Activated effector memory CD4-positive, alpha-beta T cell treated with Interleukin-2 at 50 U/mL for 16 hours (primary cell): ENCODE results near the gene SAE1.
A peak's percentile ranks its signal among the peaks of the same experiment; 100 is the strongest.
"Not testable (repeated sequence)": the region's sequence is repeated elsewhere in the genome, so short reads cannot be mapped to it uniquely, and the experiment has no call there.

ENCODE experiments used
- DNase-seq: peaks from one replicate; pipeline ENCODE4 v3.0.0-alpha.2; 2020

SAE1 gene

DNA sequence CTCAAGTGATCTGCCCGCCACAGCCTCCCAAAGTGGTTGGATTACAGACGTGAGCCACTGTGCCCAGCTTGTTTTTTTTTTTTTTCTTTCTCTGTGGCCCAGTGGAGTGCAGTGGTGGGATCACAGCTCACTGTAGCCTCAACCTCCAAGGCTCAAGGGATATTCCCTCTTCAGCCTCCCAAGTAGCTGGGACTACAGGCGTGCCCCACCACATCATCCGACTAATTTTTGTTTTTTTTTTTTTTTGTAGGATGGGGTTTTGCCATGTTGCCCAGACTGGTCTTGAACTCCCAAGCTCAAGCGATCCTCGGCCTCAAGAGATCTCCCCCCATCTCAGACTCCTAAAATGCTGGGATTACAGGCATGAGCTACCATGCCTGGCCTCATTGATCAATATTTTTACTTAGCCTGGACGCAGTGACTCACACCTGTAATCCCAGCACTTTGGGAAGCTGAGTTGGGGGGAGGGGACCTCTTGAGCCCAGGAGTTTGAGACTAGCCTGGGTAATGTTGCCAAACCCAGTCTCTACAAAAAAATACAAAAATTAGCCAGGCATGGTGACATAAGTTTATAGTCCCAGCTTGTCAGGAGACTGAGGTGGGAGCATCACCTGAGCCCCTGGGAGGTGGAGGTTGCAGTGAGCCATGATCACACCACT is 1.7 kb downstream of the SAE1 start:
- no peak for DNase-seq

DNA sequence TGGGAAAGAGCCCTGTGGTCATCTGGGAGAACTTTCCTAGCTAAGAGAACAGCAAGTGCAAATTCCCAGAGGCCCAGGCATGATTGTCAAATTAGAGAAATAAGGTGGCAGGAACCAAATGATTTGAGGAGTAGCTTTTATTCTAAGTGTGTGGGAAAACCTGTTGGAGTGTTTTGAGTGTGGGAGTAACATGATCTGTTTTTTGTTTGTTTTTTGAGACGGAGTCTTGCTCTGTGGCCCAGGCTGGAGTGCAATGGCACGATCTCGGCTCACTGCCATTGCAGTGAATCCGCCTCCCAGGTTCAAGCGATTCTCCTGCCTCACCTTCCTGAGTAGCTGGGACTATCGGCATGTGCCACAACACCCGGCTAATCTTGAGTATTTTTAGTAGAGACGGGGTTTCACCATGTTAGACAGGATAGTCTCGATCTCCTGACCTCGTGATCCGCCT is 2.4 kb downstream of the SAE1 start:
- no peak for DNase-seq

DNA sequence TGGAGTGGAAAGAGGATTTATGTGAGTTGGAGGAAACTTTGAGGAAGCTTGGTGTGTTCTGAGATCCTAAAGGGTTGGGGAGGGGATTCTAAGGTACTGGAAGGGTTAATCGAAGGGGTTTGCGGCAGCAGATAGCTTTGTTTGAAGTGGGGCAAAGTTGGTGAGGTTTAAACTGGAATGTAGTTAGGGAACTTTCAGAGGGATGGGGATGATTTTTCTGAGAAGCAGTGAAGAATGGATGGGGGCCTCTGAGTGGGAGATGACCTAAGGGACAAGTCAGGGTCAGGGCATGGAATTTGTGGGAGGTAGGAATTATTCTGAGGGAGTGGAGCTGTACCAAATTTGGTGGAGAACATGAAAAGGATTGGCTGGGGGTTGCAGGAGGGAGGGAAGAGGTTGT is 3.9 kb downstream of the SAE1 start:
- no peak for DNase-seq

DNA sequence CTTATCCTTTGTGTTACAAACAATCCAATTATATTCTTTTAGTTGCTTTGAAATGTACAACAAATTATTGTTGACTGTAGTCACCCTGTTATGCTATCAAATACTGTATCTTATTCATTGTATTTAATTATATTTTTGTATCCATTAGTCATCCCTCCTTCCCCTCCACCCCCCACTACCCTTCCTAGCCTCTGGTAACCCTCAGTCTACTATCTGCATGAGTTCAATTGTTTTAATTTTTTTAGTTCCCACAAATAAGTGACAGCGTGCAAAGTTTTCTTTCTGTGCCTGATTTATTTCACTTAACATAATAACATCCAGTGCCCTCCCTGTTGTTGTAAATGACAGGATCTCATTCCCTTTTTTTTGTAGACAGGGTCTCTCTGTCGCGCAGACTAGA is 4.5 kb downstream of the SAE1 start:
- DNase-seq, result no peak

DNA sequence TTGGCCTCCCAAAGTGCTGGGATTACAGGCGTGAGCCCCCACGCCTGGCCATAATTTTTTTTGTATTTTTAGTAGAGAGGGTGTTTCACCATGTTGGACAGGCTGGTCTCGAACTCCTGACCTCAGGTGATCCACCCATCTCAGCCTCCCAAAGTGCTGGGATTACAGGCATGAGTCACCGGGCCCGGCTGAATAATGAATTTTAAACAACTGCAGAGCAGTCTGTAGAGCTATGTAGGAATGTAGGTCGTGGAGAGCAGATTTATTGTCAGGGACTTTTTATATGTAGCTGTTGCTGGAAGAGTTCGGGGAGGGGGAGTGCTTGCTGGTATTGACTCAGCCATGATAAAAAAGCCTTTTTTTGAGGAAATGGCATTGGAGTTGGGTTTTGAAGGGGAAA is 10.6 kb downstream of the SAE1 start:
- DNase-seq, result not testable (repeated sequence)

DNA sequence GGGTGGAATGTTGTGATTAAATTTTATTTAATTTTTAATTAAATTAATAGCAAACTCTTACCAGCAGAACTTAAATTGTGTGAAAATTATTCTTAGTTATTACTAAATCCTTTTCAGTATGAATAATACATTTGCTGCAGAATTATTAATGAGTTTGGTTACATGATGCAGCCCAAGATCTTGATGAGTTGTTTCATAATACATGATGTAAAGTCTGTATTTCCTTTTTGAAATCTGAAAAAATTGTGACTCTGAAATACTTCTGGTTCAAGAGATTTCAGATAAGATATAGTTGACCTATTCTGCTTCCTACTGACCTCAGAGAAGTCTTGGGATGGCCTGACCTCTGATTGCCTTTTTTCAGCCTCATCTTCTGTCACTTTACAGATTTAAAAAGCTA is 11.1 kb downstream of the SAE1 start:
- DNase-seq, result no peak

DNA sequence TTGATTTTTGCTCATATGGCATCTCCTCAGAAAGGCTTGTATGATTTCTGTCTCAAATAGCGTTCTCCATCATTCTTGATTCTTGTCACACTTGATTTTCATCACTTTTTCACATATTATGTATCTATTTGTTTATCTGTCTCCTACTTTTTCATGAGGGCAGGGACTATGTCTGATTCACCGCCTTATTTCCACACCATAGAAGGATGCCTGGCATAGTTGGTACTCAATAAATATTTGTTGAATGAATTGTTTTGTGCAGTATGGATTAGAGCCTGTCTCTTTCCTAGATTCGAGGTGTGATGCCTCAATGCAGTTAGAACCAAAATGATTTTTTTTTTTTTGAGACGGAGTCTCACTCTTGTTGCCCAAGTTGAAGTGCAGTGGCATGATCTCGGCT is 12.1 kb downstream of the SAE1 start:
- DNase-seq, result no peak

DNA sequence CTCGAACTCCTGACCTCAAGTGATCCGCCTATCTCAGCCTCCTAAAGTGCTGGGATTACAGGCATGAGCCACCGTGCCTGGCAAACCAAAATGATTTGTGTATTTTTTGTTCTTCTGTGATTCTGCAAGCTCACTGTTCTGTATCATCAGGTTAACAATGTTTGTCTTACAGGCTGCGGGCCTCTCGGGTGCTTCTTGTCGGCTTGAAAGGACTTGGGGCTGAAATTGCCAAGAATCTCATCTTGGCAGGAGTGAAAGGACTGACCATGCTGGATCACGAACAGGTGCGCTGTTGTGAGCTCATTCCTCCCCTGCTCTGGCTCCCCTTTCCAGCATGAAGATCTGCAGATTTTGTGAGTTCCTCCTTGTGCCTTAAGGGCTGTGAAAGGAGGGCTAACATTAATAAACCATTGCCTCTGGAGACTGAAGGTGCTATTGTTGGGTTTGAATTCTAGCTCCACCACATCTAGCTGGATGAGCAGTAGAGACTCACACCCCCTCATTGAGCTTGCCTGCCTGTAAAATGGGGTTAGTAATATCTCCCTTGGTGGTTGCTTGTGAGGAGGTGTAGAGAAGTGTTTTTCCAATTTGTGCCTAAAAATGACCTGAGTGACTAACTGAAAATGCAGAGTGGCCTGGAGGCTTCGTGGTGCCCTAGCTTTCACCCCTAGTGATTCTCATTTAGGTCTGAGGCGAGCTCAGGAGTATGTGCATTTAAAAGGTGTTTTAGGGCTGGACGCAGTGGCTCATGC is 12.9 kb downstream of the SAE1 start:
- DNase-seq, result no peak

DNA sequence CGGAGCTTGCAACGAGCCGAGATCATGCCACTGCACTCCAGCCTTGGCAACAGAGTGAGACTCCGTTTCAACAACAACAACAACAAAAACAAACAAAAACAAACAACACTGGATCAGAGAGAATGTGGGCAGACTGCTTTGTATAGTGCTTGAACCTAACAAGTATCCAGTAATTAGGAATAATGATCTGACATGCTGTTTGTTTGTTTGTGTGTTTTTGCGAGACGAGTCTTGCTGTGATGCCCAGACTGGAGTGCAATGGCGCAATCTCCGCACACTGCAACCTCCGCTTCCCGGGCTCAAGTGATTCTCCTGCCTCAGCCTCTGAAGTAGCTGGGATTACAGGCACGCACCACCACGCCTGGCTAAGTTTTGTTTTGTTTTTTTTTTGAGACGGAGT is 14.0 kb downstream of the SAE1 start:
- no peak for DNase-seq

DNA sequence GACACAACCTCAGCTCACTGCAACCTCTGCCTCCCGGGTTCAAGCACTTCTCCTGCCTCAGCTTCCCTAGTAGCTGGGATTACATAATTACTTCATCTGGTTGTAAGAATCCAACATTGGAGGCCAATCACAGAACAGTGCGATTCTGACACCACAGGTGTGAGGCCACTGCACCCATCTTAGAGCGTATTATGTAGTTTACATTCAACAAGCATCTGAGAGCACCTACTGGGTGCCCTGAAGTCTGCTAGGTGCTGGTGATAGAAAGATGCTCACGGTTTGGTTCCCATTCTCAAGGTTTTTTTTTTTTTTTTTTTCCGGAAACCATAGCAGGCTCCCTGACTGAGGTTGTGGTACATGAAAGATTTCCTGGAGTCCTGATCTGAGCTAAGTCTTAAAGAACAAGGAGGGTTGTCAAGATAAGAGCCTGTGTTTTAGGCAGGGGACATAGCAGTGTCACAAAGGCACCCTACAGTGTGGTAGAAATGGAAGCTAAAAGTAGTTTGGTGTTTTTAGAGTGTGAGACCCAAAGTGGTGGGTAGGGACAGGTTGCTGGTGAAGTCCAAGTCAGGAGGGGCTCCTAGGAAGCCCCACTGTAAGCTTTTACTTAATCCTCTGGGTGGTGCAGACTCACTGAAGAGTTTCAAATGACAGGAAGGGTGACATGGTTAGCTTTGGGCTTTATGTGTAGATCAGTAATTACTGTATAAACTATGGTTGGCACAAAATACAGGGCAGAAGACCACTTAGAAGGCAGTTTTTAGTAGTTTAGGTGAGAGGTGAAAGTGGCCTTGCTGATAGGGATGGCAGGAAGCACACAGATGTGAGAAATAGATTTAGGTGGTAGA is 15.2 kb downstream of the SAE1 start:
- no peak for DNase-seq

DNA sequence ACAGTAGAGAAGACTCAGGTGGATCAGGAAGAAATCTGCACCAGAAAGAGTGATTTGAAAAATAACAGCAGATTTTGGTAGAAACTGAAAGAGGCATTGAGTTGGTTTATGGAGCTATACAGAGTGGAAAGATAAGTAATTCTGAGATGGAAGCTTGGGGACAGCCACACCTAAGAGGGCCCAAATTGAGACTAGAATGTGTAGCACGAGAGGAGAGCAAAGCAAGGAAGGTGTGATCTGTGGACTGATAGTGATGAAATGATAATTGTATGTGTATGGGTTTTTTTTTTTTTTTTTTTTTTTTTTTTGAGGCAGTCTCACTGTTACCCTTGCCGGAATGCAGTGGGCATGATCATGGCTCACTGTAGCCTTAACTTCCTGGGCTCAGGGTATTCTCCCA is 16.3 kb downstream of the SAE1 start:
- DNase-seq, result no peak

DNA sequence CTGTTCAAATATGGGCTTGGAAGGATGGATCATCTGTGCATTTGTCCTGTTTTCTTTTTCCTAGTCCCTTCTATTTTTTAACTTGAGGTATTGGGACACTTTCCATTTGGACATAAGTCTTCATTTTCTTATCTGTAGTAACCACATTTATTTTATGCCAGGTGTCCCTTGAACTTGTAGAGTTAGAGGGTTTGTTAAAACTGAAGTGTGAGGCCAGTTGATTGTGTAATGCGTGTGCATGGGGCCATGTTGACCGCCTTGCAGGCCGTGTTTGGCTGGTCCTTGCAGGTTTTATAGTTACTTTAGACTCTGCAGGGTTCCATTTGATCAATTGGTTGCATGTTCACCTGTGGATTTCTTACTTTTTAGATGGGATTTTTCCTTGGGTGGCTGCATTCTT is 21.0 kb downstream of the SAE1 start:
- no peak for DNase-seq

DNA sequence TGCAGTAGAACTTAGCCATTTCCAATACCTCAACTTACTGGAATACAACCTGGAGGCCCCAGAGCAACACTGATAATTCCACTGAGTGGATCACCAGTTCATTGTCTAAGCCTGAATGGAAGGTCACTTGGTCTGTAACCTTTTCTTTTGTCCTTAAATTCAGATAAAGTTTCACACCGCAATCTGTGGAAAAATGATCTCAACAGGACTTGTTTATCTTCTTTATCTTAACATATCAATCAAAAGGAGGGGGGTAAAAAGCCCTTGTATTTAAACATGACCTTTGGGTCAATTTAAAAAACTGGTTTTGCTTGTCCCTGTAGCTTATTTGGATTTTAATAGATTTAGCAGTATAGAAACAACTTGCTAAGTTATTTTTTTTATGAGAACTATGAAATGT is 21.6 kb downstream of the SAE1 start:
- DNase-seq, result no peak

DNA sequence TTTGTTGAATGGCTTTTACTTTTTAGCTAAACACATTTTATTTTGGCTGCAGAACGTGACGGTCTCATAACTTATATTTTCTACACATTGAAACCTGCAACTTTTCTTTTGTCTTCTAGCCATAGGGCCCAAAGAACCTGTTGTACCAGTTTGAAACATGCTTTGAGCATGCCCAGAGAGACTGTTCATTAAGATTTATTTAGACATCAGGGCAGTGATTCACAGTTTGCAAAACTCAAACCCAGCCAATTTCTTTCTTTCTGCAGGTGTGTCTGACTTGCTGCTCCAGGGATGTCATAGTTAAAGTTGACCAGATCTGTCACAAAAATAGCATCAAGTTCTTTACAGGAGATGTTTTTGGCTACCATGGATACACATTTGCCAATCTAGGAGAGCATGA is 22.0 kb downstream of the SAE1 start:
- DNase-seq, result no peak

DNA sequence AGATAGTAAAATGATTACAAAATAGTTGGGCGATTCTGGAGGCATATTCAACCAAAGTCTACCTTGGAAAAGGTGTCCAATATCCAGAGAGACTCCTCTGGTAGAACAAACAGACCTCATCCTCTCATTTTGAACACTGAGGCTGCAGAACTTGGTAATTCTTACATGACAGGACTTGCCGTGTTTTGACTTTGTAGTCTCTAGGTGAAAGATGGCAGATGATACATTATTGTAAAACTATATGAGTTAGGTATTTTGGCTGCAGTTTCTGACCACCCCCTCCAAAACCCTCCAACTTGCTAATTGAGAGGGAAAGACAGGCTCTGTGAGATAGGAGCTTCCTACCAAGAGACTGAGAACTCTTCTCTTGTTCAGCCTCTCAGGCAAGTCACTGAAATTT is 22.6 kb downstream of the SAE1 start:
- no peak for DNase-seq

DNA sequence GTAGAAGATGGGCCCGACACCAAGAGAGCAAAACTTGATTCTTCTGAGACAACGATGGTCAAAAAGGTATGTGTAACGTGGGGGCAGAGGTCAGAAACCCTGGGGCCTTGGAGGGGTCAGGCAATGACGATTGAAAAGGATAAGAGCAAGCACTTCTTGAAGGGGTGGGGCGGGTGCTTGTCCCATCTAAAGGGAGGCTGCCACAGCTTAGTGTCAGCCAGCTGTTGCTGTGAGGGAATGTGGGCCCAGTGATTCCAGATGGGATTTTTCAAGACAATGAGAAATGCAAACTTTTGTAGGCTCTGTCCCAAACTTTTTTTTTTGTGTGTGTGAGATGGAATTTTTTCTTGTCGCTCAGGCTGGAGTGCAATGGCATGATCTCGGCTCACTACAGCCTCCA is 24.5 kb downstream of the SAE1 start:
- no peak for DNase-seq

DNA sequence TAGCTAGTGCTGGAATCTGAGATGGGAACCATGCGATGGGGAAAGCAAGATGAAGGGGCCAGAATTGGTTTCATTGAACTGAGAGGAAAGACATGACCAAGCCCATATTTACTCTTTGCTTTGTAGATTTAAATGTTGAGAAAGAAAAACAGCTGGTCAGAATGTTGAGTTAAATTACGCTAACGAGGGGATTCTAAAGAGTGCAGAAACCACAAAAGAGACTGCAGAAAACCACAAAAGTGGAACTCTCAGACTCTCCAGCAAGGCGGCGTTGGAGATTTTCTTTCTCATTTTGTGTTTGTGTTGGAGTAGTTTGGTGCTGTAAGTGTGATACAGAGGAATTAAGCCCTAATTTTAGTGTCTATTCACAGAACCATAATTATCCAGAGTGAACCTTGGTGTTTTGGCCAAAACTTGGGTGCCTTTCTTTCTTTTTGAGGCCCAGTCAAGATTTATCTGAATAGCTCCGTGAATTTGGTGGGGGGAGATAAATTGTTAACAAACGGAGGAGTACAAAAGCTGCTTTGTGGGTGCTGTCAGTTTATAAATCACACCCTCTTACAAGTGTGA is 26.3 kb downstream of the SAE1 start:
- DNase-seq, result no peak

DNA sequence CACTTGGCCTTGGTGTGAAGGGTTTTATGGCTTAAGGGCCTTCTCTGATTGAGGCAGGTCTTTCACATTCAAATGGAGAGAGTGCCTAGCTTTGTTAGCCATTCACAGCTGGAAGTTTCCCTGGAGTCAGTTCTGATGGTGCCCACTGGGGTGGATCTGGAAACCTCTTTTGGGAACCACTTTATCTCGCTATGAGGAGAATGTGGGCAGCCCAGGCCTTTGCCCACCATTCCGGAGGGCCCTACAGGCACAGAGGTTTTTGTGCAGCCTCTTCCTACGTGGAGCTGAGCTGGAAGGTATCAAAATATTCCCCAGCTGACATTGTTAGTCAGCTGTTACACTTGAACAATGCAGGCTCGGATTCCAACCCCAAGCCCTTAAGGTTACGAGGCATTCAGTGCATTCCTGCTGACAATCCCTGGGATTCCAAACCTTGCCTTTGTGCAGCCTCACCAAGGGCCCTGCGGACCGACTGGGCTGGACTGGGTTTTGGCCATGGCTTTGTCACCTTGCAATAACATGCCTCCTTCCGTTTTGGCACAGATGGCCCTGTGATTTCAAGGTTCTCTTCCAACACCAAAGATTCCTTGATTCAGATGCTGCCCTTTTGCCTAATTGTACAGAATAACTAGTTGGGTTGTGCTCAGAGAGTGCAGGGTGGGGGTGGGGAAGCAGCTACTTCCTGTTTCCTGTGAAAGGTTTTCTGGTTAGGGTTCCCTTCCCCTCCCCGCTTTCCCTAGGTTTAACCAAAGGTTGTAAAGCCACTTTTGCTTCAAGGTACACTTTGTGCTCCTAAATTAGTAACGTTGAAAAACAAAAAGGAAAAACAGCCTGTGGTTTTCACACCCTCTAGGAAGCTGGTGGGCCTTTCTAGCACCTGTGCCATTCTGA is 27.0 kb downstream of the SAE1 start:
- peak; percentile 29 for DNase-seq

DNA sequence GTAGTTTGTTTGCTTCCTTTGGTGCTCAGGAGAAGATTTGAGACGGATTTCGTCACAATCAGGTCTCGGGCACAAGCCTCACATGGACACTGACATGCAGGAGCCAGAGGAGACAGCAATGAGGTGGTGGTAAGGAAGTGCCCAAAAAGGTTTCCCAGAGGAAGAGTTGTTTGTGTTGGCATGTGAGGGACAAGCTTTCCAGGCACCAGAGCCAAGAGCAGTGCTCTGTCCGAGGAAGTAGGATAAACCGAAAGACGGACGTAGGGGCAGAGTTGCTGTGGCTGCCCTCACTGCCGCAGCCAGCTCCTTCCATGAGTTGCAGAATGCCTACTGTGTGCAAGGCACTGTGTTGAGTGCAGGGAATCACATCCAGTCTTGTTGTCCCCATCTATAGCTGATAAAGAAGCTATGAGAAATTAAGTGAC is 27.7 kb downstream of the SAE1 start:
- DNase-seq, result no peak

DNA sequence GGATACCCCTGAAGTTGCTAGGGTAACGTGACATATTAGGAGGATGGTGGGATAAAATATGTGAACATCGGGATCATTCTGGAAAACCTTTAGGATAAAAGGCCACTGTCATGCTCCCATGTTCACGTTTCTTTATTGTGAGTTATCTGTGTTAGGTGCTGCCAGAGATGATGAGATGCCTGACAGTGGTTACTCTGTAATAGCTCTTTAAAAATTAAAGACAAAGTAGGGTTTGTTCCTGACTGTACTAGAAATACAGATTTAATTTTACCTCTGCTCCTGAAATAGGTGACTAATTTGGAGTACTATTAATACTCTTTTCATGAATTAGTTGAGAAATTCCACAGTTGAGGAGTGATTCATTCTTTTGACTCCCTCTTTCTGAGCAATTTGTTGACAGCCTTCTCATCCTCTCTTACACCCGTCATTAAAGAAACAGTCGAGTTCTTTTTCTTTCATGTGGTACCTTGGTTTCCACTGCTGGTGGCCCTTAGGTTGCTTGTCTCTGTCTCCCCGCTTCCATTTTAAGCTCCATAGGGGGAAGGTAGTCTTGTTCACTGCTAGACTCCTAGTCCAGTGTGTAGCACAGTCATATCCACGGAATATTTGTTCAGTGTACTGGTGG is 28.4 kb downstream of the SAE1 start:
- no peak for DNase-seq

DNA sequence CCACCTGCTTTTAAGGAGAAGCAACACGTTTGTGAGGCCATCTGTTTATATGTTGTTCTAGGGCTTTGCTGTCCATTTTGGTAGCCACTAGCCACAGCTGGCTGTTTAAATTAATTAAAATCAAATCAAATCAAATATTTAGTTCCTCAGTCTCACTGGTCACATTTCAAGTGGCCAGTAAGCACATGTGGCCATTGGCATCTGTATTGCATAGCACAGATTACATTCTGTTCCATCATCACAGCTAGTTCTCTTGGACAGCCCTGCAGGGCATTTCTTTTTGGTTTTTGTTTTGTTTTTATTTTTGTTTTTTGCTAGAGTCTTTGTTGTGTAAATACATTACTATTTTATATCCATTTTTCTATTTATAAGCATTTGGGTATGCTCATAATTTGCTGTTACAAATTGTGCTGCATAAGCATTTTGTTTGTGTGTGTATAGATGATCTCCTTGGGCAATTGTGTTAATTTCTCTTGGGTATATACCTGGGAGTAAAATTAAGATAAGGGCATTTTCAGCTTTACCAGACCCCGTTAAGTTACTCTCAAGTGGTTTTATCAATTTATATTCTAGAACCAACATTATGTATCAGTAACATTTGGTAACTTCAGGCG is 31.3 kb downstream of the SAE1 start:
- DNase-seq, result no peak

DNA sequence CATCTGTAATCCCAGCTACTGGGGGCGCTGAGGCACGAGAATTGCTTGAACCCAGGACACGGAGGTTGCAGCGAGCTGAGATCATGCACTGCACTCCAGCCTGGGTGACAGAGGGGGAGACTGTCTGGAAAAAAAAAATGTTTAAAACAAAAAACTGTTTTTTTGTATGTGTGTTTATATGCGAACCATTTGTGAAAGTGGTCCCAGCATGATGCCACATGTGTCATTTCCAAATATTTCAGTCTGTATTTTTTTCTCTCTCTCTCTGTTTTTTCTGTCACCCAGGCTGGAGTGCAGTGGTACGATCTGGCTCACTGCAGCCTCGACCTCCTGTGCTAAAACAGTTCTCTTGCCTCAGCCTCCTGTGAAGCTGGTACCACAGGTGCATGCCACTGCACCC is 37.4 kb downstream of the SAE1 start:
- DNase-seq, result no peak
